ENCODE data around the gene WNK2. TPM values are rescaled to one million over a fixed set of nuclear protein-coding genes. Genes with fewer than 3 reads are reported as not detected.

WNK2 gene
- total RNA-seq, 1 donor from 2014 or later, result 6.2 TPM

- DNase-seq (ENCODE audit: low spot score), result no peak
Observed at GRCh38 chr9:93307468-93308157, 123.7 kb downstream of the WNK2 start.

GRCh38 chr9:93308158-93308602 lies 124.2 kb downstream of the WNK2 start:
- Mint-ChIP-seq H3K4me1 (peaks cover 17% of the 10 kb centered on the region), H3K27me3 (ENCODE audit: insufficient read depth, low read depth) (peaks cover 4% of the 10 kb centered on the region), H3K27ac (no peak overlapping the region), H3K4me3 (no peak overlapping the region), H3K9me3 (no peaks in the 10 kb centered on the region), H3K36me3 (peaks cover 7% of the 10 kb centered on the region)
- Histone ChIP-seq H2AFZ (replicated peaks) (no peak overlapping the region), H4K20me1 (ENCODE audit: low read depth) (no peaks in the 10 kb centered on the region), H3K4me2 (no peak overlapping the region), H3K4me1 (no peaks in the 10 kb centered on the region), H3K4me3 (no peak overlapping the region), H3K36me3 (no peaks in the 10 kb centered on the region), H3K27ac (no peak overlapping the region), H3K27me3 (no peaks in the 10 kb centered on the region), H3K9me3 (ENCODE audit: low read depth) (no peaks in the 10 kb centered on the region), H3K79me2 (ENCODE audit: low read depth) (no peaks in the 10 kb centered on the region), H3F3A (ENCODE audit: low read depth) (no peaks in the 10 kb centered on the region), H3K9ac (no peak overlapping the region)
- TF ChIP-seq EZH2phosphoT487 (IDR thresholded peaks at IDR 0.05) (no peak), EZH2 (IDR thresholded peaks at IDR 0.05) (no peak), CTCF (IDR thresholded peaks at IDR 0.05) (no peak)
- no peak for DNase-seq (ENCODE audit: low spot score)

More at GRCh38 chr9:93307468-93308157, 123.7 kb downstream of the WNK2 start:
- H3K27ac Mint-ChIP-seq, result no peak overlapping the region
- H4K20me1 ChIP-seq (ENCODE audit: low read depth), result no peaks in the 10 kb centered on the region
- no peaks in the 10 kb centered on the region for H3K9me3 Mint-ChIP-seq
- no peak overlapping the region for H3K4me3 Mint-ChIP-seq
- no peak overlapping the region for H3K27ac ChIP-seq
- peaks cover 4% of the 10 kb centered on the region for H3K27me3 Mint-ChIP-seq (ENCODE audit: insufficient read depth, low read depth)
- peaks cover 13% of the 10 kb centered on the region for H3K4me1 Mint-ChIP-seq
- no peaks in the 10 kb centered on the region for H3K79me2 ChIP-seq (ENCODE audit: low read depth)
- H3K4me1 ChIP-seq, result no peaks in the 10 kb centered on the region
- no peaks in the 10 kb centered on the region for H3F3A ChIP-seq (ENCODE audit: low read depth)
- TF ChIP-seq EZH2 (IDR thresholded peaks at IDR 0.05) (no peak), CTCF (IDR thresholded peaks at IDR 0.05) (no peak), EZH2phosphoT487 (IDR thresholded peaks at IDR 0.05) (no peak)
- no peaks in the 10 kb centered on the region for H3K27me3 ChIP-seq
- H3K36me3 ChIP-seq, result no peaks in the 10 kb centered on the region
- no peak overlapping the region for H3K4me2 ChIP-seq
- H3K36me3 Mint-ChIP-seq, result peaks cover 5% of the 10 kb centered on the region
- H3K4me3 ChIP-seq, result no peak overlapping the region
- H2AFZ ChIP-seq (replicated peaks), result no peak overlapping the region
- no peak overlapping the region for H3K9ac ChIP-seq
- no peaks in the 10 kb centered on the region for H3K9me3 ChIP-seq (ENCODE audit: low read depth)

GRCh38 chr9:93308676-93309075 lies 124.7 kb downstream of the WNK2 start:
- Mint-ChIP-seq H3K4me1 (peaks cover 17% of the 10 kb centered on the region), H3K9me3 (no peaks in the 10 kb centered on the region), H3K4me3 (no peak overlapping the region), H3K27ac (no peak overlapping the region), H3K36me3 (peaks cover 7% of the 10 kb centered on the region), H3K27me3 (ENCODE audit: insufficient read depth, low read depth) (peaks cover 4% of the 10 kb centered on the region)
- no peak overlapping the region for H3K4me2 ChIP-seq
- H3K9me3 ChIP-seq (ENCODE audit: low read depth), result no peaks in the 10 kb centered on the region
- DNase-seq (ENCODE audit: low spot score), result no peak
- no peaks in the 10 kb centered on the region for H3K4me1 ChIP-seq
- no peaks in the 10 kb centered on the region for H3K36me3 ChIP-seq
- no peak overlapping the region for H3K27ac ChIP-seq
- no peaks in the 10 kb centered on the region for H3K79me2 ChIP-seq (ENCODE audit: low read depth)
- H3K4me3 ChIP-seq, result no peak overlapping the region
- no peak overlapping the region for H3K9ac ChIP-seq
- no peaks in the 10 kb centered on the region for H3F3A ChIP-seq (ENCODE audit: low read depth)
- no peak for TF ChIP-seq CTCF (IDR thresholded peaks at IDR 0.05)
- no peak for TF ChIP-seq EZH2 (IDR thresholded peaks at IDR 0.05)
- no peak for TF ChIP-seq EZH2phosphoT487 (IDR thresholded peaks at IDR 0.05)
- no peak overlapping the region for H2AFZ ChIP-seq (replicated peaks)
- no peaks in the 10 kb centered on the region for H4K20me1 ChIP-seq (ENCODE audit: low read depth)
- H3K27me3 ChIP-seq, result no peaks in the 10 kb centered on the region

All from neural progenitor cell (in vitro differentiated cells).